Fibroblast of the aortic adventitia (primary cell): ENCODE results near the gene SOCS1. TPM values are rescaled to one million over a fixed set of nuclear protein-coding genes. Genes with fewer than 3 reads are reported as not detected.
"Not testable (repeated sequence)": the region's sequence is repeated elsewhere in the genome, so short reads cannot be mapped to it uniquely, and the experiment has no call there.

Experiments used
- DNase-seq: peaks from one replicate; pipeline ENCODE4 v3.0.0-alpha.2; 2010; ENCODE audit warnings: low read depth
- H3K4me3 ChIP-seq: 2 replicates; pipeline ENCODE4 v1.5.1; 2011; ENCODE audit warnings: low read depth, mild to moderate bottlenecking, control low read depth, low read length, moderate library complexity
- total RNA-seq: library from RNA; depleted of rRNA; stranded (reverse); fragments of >200 nt; gene quantifications from 2 replicates; pipeline ENCODE4 v1.2.3, GENCODE V29; 2012; ENCODE audit warnings: low replicate concordance
- TF ChIP-seq, protein P1 (sequence below): IDR thresholded peaks from 2 replicates; pipeline ENCODE4 v1.5.1; 2011; ENCODE audit warnings: mild to moderate bottlenecking, low read length, control low read depth, inconsistent platforms; ENCODE audit not compliant: insufficient read depth

Gene SOCS1
- total RNA-seq, 1 donor = 5.6 TPM

DNA sequence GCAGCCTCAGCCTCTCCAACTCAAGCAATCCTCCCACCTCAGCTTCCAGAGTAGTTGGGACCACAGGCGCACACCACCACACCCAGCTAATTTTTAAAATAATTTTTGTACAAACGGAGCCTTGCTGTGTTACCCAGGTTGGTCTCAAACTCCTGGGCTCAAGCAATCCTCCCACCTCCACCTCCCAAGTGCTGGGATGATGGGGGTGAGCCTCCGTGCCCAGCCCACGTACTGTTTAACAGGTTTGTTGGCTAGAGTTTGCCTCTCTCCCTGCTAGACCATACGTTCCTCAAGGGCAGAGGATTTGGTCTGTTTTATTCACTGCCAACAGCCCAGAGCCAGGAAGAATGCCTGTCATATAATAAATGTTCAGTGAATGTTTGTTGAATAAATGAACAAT is 26.6 kb downstream of the SOCS1 start:
- no peak overlapping the region for H3K4me3 ChIP-seq
- no peak for DNase-seq
- TF ChIP-seq, protein P1, sequence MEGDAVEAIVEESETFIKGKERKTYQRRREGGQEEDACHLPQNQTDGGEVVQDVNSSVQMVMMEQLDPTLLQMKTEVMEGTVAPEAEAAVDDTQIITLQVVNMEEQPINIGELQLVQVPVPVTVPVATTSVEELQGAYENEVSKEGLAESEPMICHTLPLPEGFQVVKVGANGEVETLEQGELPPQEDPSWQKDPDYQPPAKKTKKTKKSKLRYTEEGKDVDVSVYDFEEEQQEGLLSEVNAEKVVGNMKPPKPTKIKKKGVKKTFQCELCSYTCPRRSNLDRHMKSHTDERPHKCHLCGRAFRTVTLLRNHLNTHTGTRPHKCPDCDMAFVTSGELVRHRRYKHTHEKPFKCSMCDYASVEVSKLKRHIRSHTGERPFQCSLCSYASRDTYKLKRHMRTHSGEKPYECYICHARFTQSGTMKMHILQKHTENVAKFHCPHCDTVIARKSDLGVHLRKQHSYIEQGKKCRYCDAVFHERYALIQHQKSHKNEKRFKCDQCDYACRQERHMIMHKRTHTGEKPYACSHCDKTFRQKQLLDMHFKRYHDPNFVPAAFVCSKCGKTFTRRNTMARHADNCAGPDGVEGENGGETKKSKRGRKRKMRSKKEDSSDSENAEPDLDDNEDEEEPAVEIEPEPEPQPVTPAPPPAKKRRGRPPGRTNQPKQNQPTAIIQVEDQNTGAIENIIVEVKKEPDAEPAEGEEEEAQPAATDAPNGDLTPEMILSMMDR = no peak

- no peak overlapping the region for H3K4me3 ChIP-seq
- no peak for DNase-seq
- TF ChIP-seq, protein P1 = no peak
Observed at GRCh38 chr16:11225677-11226549, 30.1 kb downstream of the SOCS1 start.

DNA sequence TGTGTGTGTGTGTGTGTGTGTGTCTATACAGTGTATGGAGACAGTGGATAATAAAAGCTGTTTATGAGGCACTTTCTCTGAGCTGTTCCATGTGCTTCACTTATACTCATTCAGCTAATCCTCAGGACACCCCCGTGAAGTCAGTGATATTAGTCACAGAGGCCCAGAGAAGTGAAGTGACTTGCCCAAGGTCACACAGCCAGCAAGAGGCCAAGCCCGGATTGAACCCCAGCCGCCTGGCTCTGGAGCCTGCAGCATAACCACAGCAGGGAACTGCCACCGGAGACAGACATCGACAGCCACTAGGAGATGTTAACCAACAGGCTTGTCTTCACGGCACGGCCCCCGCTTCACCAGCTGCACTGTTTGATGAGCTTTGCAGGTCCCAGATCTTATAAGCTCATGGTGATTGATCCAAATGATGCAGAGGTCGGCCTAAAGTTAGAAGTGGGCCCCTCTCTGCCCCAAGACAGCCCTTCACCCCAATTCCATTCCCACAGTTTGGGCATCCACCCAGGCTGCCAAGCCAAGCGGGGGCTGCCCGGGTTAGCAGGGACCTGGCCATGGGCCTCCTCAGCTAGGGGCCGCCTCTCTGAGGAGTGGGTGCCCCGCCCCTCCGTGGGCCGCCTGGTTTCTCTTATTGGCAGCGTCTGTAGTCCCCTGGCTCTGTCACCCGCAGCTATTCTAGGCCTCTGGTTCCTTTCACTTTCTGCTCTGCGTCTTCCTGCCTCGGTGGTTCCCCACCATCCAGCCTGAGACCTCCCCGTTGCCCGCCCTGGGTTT is 30.9 kb downstream of the SOCS1 start:
- TF ChIP-seq, protein P1 = no peak
- H3K4me3 ChIP-seq = no peak overlapping the region

DNA sequence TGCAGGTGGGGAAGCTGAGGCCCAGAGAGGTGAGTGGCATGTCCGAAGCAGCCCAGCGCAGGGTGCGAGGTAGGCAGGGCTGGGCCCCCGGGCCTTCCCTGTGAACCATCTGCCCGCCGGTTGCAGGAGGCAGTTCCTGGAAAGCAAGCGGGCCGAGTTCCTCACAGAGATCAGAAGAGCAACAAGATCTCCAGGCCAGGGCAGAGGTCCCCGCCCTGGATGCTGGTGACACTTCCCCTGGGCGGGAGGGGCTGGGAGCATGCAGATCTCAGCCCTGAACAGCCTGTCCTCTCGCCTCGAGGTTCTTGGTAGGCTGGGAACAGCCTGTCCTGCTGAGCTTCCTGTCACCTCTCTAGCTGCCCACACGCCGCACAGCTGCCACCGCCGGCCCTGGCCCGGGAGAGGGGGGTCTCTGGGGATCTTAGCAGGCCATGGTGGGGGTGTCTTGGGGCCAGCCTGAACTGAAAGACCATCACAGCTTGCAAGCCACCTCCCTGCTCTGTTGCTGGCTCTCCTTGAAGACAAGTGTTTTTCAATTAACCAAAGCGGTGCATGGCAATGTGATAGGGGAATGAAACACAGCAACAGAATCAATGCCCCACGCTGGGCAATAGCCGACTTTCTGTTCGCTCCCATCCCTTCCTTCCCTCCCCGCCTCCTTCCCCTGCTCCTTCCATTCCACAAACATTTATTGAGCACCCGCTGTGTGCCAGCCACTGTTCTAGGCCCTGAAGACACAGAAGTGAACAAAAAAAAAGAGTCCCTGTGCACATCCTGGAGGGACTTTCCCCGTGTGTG is 31.7 kb downstream of the SOCS1 start:
- H3K4me3 ChIP-seq = no peak overlapping the region
- TF ChIP-seq, protein P1 = no peak

More for the DNA sequence above, 30.9 kb downstream of the SOCS1 start:
- DNase-seq = no peak

DNA sequence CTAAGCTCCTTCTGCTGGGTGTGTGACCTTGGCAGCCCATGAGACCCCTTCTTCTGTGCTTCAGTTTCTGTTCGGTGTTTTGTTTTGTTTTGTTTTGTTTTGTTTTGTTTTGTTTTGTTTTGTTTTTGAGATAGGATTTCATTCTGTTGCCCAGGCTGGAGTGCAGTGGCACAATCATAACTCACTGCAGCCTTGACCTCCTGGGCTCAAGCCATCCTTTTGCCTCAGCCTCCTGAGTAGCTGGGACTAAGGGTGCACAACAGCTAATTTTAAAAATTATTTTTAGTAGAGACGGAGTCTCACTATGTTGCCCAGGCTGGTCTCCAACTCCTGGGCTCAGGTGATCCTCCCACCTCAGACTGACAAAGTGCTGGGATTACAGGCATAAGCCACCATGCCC is 35.5 kb downstream of the SOCS1 start:
- not testable (repeated sequence) for H3K4me3 ChIP-seq, DNase-seq

More for the DNA sequence above, 31.7 kb downstream of the SOCS1 start:
- no peak for DNase-seq

DNA sequence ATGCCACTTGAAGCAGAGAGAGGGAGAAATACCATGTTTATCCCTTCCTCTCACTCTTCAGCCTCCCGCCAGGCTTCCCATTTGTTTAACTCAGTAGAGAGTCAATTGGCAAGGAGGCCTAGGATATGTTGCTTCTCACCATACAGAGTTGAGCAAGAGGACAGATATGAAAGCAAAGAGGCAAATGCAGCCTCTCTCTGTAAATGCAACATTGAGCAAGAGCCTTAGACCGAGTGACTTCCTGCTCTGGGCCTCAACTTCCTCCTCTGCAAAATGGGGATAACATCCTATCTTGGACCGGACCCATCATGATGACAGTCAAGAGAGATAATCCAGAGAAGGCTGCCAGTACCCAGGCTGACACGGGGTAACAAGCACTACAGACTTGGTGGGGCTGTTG is 36.8 kb downstream of the SOCS1 start:
- no peak for DNase-seq

More for the DNA sequence above, 36.8 kb downstream of the SOCS1 start:
- TF ChIP-seq, protein P1 = no peak
- no peak overlapping the region for H3K4me3 ChIP-seq
